KMS-11 (cell line): ENCODE data around the gene MIDN.

Experiments used
- H2AFZ ChIP-seq: fragments of 200-600 bp; sonication (generic); 2 replicates; pipeline ENCODE4 v1.6.1; 2016; ENCODE audit warnings: antibody characterized with exemption, mixed run types, low read depth
- H3K27ac ChIP-seq: fragments of 200-600 bp; sonication (generic); 2 replicates; pipeline ENCODE4 v1.6.1; 2016; ENCODE audit warnings: mild to moderate bottlenecking, mixed run types
- H3K27me3 ChIP-seq: fragments of 200-600 bp; sonication (generic); 2 replicates; pipeline ENCODE4 v1.6.1; 2017; ENCODE audit warnings: mild to moderate bottlenecking, low read depth, mixed run types, moderate library complexity; ENCODE audit not compliant: insufficient read depth
- H3K36me3 ChIP-seq: fragments of 200-600 bp; sonication (generic); 2 replicates; pipeline ENCODE4 v1.6.1; 2017; ENCODE audit warnings: mild to moderate bottlenecking, mixed run types; ENCODE audit not compliant: insufficient read depth
- H3K4me1 ChIP-seq: fragments of 200-600 bp; sonication (generic); 2 replicates; pipeline ENCODE4 v1.6.1; 2016; ENCODE audit warnings: mild to moderate bottlenecking, low read depth, mixed run types; ENCODE audit not compliant: poor library complexity, severe bottlenecking
- H3K4me2 ChIP-seq: fragments of 200-600 bp; sonication (generic); 2 replicates; pipeline ENCODE4 v1.7.0; 2016; ENCODE audit warnings: mild to moderate bottlenecking, mixed run types
- H3K4me3 ChIP-seq: fragments of 200-600 bp; sonication (generic); IDR thresholded peaks from 2 replicates; pipeline ENCODE4 v1.6.1; 2017; ENCODE audit warnings: low read depth, low read length, mixed read lengths; ENCODE audit not compliant: insufficient read depth
- H3K79me2 ChIP-seq: fragments of 200-600 bp; sonication (generic); 2 replicates; pipeline ENCODE4 v1.6.1; 2016; ENCODE audit warnings: low read depth, mixed run types; ENCODE audit not compliant: insufficient read depth
- H3K9ac ChIP-seq: fragments of 200-600 bp; sonication (generic); 2 replicates; pipeline ENCODE4 v1.6.1; 2016; ENCODE audit warnings: mild to moderate bottlenecking, mixed run types
- H4K20me1 ChIP-seq: fragments of 200-600 bp; sonication (generic); 2 replicates; pipeline ENCODE4 v1.6.1; 2016; ENCODE audit warnings: mild to moderate bottlenecking, mixed run types; ENCODE audit not compliant: insufficient read depth
- CTCF ChIP-seq: fragments of 200-600 bp; sonication (generic); conservative IDR thresholded peaks from 2 replicates; pipeline ENCODE4 v1.6.1; 2017; ENCODE audit warnings: low read depth, mild to moderate bottlenecking, antibody characterized with exemption, low read length, moderate library complexity, mixed read lengths

MIDN gene

GRCh38 chr19:1293782-1294604 is 45.6 kb downstream of the MIDN start:
- H3K27ac ChIP-seq = no peak overlapping the region
- no peaks in the 10 kb centered on the region for H3K79me2 ChIP-seq
- H3K9ac ChIP-seq = no peak overlapping the region
- no peak for TF ChIP-seq CTCF
- H2AFZ ChIP-seq = no peak overlapping the region
- no peaks in the 10 kb centered on the region for H4K20me1 ChIP-seq
- no peak overlapping the region for H3K4me2 ChIP-seq
- H3K36me3 ChIP-seq = no peaks in the 10 kb centered on the region
- peaks cover 14% of the 10 kb centered on the region for H3K4me1 ChIP-seq
- no peak overlapping the region for H3K4me3 ChIP-seq
- H3K27me3 ChIP-seq = peaks cover 92% of the 10 kb centered on the region

GRCh38 chr19:1294688-1295087 is 46.3 kb downstream of the MIDN start:
- Histone ChIP-seq H3K4me3 (no peak overlapping the region), H3K27ac (no peak overlapping the region), H3K9ac (no peak overlapping the region), H3K4me2 (no peak overlapping the region), H3K27me3 (peaks cover 92% of the 10 kb centered on the region), H3K4me1 (peaks cover 14% of the 10 kb centered on the region), H3K79me2 (no peaks in the 10 kb centered on the region), H4K20me1 (no peaks in the 10 kb centered on the region), H2AFZ (no peak overlapping the region), H3K36me3 (no peaks in the 10 kb centered on the region)
- TF ChIP-seq CTCF = no peak

- no peak overlapping the region for H3K4me2 ChIP-seq
- no peak for TF ChIP-seq CTCF
- H3K4me1 ChIP-seq = peaks cover 14% of the 10 kb centered on the region
- H3K27ac ChIP-seq = no peak overlapping the region
- no peak overlapping the region for H3K9ac ChIP-seq
- peaks cover 88% of the 10 kb centered on the region for H3K27me3 ChIP-seq
- no peaks in the 10 kb centered on the region for H3K36me3 ChIP-seq
- no peak overlapping the region for H3K4me3 ChIP-seq
- H4K20me1 ChIP-seq = no peaks in the 10 kb centered on the region
- H2AFZ ChIP-seq = no peak overlapping the region
- no peaks in the 10 kb centered on the region for H3K79me2 ChIP-seq
Observed at GRCh38 chr19:1295169-1296012, 47.0 kb downstream of the MIDN start.

GRCh38 chr19:1296078-1296477 is 47.7 kb downstream of the MIDN start:
- Histone ChIP-seq H3K4me1 (peaks cover 14% of the 10 kb centered on the region), H3K4me3 (no peak overlapping the region), H3K36me3 (no peaks in the 10 kb centered on the region), H3K9ac (no peak overlapping the region), H3K27ac (no peak overlapping the region), H3K27me3 (peaks cover 88% of the 10 kb centered on the region), H3K4me2 (no peak overlapping the region), H2AFZ (no peak overlapping the region), H4K20me1 (no peaks in the 10 kb centered on the region), H3K79me2 (no peaks in the 10 kb centered on the region)
- TF ChIP-seq CTCF = no peak
